GM18511 (cell line): ENCODE data around the gene AGTPBP1.

Experiments
- ATAC-seq: cut with Tn5 transposase; IDR thresholded peaks from one replicate; pipeline ENCODE4 v1.9.1; 2021; ENCODE audit warnings: mild to moderate bottlenecking, moderate library complexity; ENCODE audit not compliant: unreplicated experiment

The AGTPBP1 gene

DNA sequence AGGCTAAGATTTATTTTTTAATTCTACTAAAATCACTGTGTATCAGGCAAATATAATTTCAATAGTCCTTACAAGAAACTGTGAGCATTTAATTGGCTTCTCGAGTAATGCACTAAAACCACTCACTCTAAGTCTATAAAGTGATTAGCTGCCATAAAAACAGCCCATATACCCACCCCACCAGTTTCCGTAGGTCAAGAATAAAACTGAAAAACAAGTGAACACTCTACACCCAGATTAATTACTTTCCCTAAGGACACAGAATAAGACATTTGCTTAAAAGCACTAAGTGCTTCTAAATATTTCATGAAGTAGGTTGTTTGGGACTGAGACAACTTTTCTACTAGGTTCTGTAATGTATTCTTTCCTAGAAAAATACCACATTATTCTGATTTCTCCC is 194.2 kb downstream of the AGTPBP1 start:
- no peak for ATAC-seq

DNA sequence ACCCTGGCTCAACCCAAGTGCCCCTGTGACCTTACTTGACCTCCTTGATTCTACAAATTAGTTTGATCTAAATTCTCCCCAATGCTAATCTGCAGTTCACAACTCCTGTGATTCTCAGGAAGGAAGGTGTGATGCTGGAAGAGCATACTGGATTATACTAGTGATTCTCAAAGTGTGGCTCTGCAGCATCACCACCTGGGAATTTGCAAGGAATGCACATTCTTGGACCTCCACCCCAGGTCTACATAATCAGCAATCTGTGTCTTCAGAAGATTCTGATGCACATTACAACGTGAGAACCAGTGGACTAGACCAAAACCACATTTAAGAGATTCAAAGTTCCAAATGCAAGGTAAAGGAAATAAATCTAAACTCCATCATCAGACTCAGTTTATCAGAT is 198.6 kb downstream of the AGTPBP1 start:
- no peak for ATAC-seq

DNA sequence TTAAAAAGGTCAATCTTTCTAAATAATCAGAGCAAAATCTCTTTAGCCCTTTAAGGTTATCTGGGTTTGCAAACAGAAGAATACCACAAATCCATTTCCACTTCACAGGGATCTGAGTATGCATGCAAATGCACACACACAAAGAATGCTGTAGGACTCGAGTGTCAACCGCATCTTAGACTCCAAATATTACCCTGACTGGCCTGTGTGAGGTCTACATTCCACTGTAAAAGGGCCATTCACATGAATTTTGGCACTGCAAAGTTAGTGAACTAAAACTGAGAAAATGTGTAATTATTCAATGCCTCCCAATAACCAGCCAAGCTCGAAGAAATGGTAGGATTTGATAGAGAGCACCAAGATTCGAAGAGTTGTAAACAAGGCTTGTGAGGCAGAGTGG is 199.9 kb downstream of the AGTPBP1 start:
- ATAC-seq = no peak

DNA sequence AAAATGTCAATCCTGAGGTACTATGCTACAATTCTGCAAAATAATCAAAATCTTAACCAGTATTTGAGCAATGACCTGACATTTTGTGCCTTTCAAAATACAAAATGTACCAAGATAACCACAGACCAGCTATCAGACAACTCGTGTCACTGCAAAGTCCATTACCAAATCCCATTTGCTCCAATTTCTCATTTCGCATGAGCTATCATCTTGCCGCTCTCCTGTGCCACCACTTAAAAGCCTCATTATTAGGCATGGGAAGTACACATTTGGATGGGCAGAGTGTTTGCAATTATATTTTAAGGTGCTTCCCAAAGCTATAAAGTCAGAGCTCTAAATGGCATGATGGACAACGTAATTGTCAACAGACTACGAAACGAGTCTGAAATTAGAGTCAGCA is 205.2 kb downstream of the AGTPBP1 start:
- ATAC-seq = no peak

DNA sequence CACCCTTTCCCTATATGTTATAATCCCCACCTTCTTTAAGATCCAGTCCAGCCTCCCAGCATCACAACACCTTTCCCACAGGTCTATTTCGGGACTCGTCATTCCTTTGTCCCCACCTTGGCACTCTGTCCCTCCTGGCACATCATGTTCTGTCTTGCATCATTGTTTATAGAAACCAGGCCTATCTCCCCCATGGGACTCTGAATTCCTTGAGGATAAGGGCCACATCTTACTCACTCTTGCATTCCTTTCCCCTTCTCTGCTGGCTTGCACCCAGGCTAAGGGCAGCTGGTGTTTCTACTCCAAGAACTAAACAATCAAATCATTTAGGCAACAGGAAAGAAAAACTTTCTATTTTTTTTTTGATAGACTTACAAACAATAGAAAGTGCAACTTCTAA is 205.7 kb downstream of the AGTPBP1 start:
- ATAC-seq = no peak

DNA sequence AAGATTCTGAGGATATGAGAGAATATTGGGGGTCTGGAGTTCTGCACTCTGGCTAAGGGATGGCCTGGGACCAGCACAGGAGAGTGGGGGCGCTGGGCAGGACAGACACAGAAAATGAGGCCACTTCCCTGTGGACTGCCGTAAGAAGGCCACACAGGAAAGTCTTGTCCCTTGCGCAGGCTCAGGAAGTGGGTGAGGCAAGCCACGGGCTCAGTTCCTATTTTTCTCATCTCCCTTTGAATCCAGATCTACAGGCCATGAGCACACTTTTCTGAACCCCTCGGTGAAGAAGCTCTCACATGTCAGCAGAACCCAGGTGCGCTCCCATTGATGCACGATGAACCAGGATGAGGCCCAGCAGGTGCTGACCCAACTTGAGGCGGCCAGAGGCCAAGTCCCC is 207.4 kb downstream of the AGTPBP1 start:
- no peak for ATAC-seq

DNA sequence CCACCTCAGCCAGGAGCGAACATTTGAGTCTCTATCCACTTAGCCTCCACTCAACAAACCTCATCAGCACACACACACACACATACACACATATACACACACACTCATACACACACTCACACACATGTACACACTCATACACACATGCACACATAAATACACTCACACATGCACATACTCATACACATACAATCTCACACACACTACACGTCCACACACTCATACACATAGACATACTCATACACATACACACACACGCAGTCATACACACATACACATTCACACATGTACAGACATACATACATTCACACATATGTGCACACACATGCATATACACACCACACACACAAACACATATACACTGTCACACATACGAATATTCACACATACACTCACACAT is 208.2 kb downstream of the AGTPBP1 start:
- no peak for ATAC-seq

GRCh38 chr9:85530721-85531120 is 211.0 kb downstream of the AGTPBP1 start:
- no peak for ATAC-seq

DNA sequence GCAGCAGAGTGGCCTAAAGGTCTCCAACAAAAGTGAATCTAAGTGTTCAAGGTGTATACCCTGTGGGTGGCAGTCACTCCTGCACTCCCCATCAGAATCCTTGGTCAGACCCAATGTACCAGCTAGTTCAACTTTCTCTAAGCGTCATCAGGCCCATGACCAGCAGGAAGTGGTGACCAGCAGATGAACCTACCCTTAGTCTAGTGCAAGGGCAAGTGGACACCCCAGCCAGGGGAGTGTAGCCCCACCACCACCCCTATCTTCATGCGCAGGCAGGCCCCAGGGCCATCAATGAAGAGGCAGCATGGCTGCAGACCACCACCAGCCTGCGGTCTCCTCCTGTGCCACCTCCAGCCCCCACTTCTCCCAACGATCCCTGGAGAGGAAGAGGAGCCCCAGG is 213.1 kb downstream of the AGTPBP1 start:
- no peak for ATAC-seq

DNA sequence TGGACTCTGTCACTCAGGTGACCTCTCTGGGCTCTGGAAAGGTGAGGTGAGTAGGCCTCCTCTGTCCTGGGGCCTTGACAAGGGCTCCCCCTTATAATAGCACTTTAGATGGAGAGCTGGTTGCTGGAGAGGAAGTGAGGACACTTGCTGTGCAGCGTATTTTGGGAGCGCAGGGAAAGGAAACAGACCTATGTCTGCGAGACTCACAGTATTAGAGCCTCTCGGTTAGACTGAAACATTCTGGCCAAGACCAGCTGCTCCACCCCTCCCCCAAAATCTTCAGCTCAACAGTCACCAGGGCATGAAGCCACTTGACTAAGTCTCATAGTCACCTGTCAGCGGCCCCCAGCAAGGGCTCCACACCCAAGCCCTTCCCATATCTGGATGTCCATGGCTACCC is 213.6 kb downstream of the AGTPBP1 start:
- no peak for ATAC-seq

DNA sequence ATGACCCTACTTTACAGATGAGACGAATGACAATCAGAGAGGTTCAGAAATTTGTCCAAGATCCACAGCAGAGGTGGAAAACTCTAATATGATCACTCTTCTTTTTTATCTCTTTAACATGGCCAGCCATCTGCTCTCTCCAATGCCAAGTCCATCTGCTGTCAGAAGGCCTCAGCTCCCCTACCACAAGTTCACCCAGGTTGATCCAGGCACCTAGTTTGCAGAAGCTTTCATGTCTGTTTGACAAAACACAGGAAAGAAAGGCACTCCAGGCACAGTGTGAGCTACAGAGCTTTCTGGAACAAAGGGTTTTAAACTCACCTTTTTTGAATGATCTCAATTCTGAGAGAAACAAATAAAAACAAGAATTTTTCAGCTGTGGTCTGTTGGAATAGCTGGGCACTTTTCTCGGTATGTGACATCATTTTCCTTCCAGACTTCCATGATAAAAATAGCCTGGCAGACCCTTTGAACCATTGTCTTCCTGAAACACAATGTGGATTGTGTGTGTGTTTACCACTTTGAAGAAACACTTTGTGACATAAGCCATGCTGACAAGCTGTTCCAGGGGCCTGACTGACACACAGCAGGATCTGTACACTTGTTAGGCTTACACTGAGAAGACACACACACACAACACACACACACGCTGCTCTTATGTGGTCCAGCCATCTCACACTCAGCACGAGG is 214.3 kb downstream of the AGTPBP1 start:
- ATAC-seq = no peak

GRCh38 chr9:85524531-85524930 is 217.2 kb downstream of the AGTPBP1 start:
- no peak for ATAC-seq

DNA sequence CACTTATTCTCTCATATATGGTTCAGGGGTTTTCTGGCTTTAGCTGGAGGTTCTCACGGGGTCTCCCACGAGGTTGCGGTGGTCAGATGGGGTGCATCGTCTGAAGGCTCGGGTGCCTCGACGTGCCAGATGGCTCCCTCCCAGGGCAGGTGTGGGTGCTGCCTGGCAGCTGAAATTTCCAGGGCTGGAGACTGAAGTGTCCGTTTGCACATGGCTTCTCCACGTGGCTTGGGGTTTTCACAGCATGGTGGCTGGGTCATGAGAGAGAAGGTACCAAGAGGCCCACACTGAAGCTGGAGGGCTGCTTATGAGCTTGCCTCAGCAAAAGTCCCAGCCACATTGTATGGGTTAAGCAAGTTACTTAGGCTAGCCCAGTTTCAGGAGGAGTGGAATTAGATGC is 218.6 kb downstream of the AGTPBP1 start:
- ATAC-seq = peak; percentile 24

GRCh38 chr9:85522459-85523092 is 219.2 kb downstream of the AGTPBP1 start:
- peak; percentile 61 for ATAC-seq

GRCh38 chr9:85521371-85522197 is 220.2 kb downstream of the AGTPBP1 start:
- no peak for ATAC-seq

DNA sequence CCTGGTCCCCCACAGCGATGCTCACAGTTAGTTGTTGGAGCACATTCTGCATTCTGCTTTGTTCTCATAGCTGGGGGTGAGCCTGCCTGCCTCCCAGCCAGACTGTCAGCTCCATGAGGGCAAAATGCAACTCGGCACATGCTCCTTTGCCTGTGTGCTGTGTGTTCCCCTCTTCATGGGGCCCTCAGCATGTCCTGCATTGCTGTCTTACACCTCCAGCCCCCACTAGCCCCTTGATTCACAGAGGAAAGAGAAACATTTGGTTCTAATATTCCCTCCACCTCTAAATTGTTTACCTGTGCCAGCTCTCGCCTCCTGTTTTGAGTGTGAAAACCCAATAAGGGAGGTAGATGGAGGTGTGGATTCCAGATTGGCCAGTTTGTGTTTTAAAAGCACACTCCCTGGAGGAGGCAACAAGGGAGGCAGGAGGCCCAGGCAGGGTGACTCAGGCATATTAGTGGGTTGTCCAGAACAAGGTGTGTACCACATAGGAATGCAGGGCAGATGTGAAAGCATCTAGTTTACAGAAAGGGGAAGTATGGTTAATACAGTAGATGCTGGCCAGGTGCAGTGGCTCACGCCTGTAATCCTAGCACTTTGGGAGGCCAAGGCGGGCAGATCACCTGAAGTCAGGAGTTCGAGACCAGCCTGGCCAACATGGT is 224.6 kb downstream of the AGTPBP1 start:
- ATAC-seq = no peak

DNA sequence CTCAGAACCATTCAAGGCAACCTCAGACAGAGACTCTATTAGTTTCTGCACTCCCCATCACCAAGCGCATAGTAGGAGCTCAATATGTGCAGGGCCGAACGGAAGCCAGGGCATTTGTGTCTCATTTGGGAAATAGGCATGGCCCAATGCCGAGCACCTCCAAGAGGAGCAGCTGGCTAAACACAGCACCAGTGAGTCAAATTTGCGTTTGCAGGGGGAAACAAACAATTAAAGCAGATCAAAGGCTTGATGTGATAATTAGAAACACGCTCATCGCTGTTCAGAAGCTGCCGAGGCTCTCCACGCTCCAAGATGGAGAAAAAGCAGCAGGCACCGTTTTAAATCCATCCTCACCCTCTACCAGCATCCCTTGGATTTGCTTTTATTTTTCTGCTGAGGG is 225.3 kb downstream of the AGTPBP1 start:
- ATAC-seq = no peak

GRCh38 chr9:85515021-85515420 is 226.7 kb downstream of the AGTPBP1 start:
- ATAC-seq = no peak

DNA sequence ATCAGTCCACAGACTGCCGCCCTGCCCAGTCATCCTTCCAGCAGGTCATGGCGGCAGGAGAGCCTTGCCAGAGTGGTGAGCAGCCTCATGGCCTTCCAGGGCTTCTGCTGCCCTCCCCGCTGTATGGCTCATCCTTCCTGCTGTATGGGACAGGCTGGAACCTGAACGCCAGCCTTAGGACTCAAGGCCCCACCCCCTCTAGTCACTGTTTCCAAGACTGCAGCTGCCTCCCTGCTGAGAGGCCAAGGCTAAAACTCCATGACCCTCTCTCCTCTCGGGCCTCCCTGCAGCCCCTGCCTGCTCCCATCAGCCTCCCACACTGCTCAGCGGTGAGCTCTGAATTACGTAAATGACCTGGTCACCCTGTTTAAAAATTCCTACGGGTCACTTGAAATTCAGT is 227.5 kb downstream of the AGTPBP1 start:
- no peak for ATAC-seq

GRCh38 chr9:85511746-85512145 is 230.0 kb downstream of the AGTPBP1 start:
- ATAC-seq = no peak

GRCh38 chr9:85510830-85511504 is 230.8 kb downstream of the AGTPBP1 start:
- no peak for ATAC-seq
